K562 (cell line): ENCODE measurements around the gene TMEM72. TPM values are rescaled to one million over a fixed set of nuclear protein-coding genes. Genes with fewer than 3 reads are reported as not detected.

Experiments
- KDM2B ChIP-seq: fragments of 250-450 bp; sonication (Bioruptor Pico); IDR thresholded peaks from 2 replicates; pipeline ENCODE4 v1.8.0; 2021; ENCODE audit warnings: mild to moderate bottlenecking, moderate library complexity
- MNT ChIP-seq, 2 experiments: fragments of 450-650 bp; conservative IDR thresholded peaks; 2 replicates each; pipeline ENCODE4 v1.6.1; 2017; ENCODE audit warnings: mild to moderate bottlenecking in 2 of 2, moderate library complexity in 2 of 2
- NFE2L1 ChIP-seq: fragments of 450-650 bp; IDR thresholded peaks from 2 replicates; pipeline ENCODE4 v1.6.1; 2016; ENCODE audit warnings: missing genetic modification characterization, low read depth, mild to moderate bottlenecking, missing compliant biosample characterization, moderate library complexity, borderline replicate concordance
- PHTF2 ChIP-seq: fragments of 250-450 bp; sonication (Bioruptor Pico); IDR thresholded peaks from 2 replicates; pipeline ENCODE4 v1.5.0; 2021; ENCODE audit warnings: mild to moderate bottlenecking
- SREBF1 ChIP-seq: fragments of 150-350 bp; IDR thresholded peaks from 2 replicates; pipeline ENCODE4 v1.6.1; 2014; ENCODE audit warnings: antibody characterized with exemption, low read depth, low read length, borderline replicate concordance
- THAP12 ChIP-seq: fragments of 250-450 bp; sonication (Bioruptor Pico); IDR thresholded peaks from 2 replicates; pipeline ENCODE4 v1.9.0; 2021; ENCODE audit warnings: mild to moderate bottlenecking, inconsistent platforms
- TSC22D4 ChIP-seq: fragments of 450-650 bp; IDR thresholded peaks from 2 replicates; pipeline ENCODE4 v1.6.1; 2016; ENCODE audit warnings: missing genetic modification characterization, missing biosample characterization, control low read depth
- USF1 ChIP-seq: sonication (generic); formaldehyde crosslinking; IDR thresholded peaks from 2 replicates; pipeline ENCODE4 v1.9.0; 2022; ENCODE audit warnings: mild to moderate bottlenecking, missing genetic modification reagents
- polyA plus RNA-seq, 8 experiments: library from polyadenylated mRNA; depleted of rRNA in 4 of 8; stranded (reverse) in 5 of 8; unstranded in 3 of 8; fragments of >200 nt; fragmentation: Nextera tagmentation in 2 of 8; fragmentation: Illumina TruSeq in 1 of 8; extraction: Ambion mirVana in 2 of 8; extraction: Trizol in 1 of 8; gene quantifications; 2 replicates each; pipeline versions ENCODE4 v1.2.1 to v1.2.3, GENCODE V29; 2011 to 2014; ENCODE audit warnings: inconsistent platforms in 1 of 8, missing spikeins in 1 of 8
- total RNA-seq, 7 experiments: library from RNA; depleted of rRNA in 6 of 7; stranded (reverse); fragments of >200 nt in 6 of 7; fragmentation: Illumina TruSeq in 2 of 7; extraction: Trizol in 2 of 7; gene quantifications; 2 replicates each; pipeline versions ENCODE4 v1.2.1 to v1.2.3, GENCODE V29; 2011 to 2021; ENCODE audit warnings: low replicate concordance in 1 of 7
- TF ChIP-seq, protein P1 (sequence below), 2 experiments: fragments of 450-650 bp; IDR thresholded peaks; 2 replicates each; pipeline ENCODE4 v1.6.1; 2016; ENCODE audit warnings: mild to moderate bottlenecking in 2 of 2, borderline replicate concordance in 1 of 2, low read depth in 1 of 2, moderate library complexity in 1 of 2
- TF ChIP-seq, protein P2 (sequence below): IDR thresholded peaks from 2 replicates; pipeline ENCODE4 v1.6.1; 2014; ENCODE audit warnings: antibody characterized with exemption

The TMEM72 gene
- total and polyA plus RNA-seq, 9 of the 15 experiments (the other 6 are each of a cell fraction or from before 2014, with no cell fraction given): not detected

DNA sequence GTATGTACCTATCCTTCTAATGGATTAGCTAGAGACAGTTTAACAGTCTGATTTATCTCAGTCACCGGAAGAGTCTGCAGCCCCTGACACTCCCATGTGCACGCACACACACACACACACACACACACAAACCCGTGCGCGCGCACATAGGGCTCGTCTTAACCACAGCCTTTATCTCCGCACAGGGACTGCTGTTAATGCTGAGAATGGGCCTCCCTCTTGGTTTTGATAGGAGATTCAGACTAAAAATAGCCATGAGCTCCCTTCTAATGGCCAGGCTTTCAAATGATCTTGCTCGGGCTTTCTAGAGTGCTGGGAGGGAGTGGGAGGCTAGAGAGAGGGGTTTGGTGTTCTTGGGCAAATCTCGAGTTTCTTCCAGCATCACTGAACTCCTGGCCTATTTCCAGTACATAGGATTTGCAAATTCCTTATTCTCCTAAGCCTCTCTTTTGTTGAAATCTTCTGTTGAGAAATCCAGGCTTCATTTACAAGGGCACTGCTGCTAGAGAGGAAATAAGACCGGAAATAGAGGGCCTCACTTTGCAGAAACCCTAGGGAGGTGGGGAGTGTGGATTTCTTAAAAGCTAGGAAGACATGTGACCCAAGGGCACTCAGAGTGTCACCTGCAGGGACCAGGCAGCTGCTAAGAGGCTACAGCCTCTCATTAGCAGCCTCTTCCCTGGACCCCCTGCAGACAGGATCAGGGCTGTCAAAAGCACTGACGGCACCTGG, 2.4 kb downstream of the TMEM72 start (continued):
- TF ChIP-seq, protein P1, sequence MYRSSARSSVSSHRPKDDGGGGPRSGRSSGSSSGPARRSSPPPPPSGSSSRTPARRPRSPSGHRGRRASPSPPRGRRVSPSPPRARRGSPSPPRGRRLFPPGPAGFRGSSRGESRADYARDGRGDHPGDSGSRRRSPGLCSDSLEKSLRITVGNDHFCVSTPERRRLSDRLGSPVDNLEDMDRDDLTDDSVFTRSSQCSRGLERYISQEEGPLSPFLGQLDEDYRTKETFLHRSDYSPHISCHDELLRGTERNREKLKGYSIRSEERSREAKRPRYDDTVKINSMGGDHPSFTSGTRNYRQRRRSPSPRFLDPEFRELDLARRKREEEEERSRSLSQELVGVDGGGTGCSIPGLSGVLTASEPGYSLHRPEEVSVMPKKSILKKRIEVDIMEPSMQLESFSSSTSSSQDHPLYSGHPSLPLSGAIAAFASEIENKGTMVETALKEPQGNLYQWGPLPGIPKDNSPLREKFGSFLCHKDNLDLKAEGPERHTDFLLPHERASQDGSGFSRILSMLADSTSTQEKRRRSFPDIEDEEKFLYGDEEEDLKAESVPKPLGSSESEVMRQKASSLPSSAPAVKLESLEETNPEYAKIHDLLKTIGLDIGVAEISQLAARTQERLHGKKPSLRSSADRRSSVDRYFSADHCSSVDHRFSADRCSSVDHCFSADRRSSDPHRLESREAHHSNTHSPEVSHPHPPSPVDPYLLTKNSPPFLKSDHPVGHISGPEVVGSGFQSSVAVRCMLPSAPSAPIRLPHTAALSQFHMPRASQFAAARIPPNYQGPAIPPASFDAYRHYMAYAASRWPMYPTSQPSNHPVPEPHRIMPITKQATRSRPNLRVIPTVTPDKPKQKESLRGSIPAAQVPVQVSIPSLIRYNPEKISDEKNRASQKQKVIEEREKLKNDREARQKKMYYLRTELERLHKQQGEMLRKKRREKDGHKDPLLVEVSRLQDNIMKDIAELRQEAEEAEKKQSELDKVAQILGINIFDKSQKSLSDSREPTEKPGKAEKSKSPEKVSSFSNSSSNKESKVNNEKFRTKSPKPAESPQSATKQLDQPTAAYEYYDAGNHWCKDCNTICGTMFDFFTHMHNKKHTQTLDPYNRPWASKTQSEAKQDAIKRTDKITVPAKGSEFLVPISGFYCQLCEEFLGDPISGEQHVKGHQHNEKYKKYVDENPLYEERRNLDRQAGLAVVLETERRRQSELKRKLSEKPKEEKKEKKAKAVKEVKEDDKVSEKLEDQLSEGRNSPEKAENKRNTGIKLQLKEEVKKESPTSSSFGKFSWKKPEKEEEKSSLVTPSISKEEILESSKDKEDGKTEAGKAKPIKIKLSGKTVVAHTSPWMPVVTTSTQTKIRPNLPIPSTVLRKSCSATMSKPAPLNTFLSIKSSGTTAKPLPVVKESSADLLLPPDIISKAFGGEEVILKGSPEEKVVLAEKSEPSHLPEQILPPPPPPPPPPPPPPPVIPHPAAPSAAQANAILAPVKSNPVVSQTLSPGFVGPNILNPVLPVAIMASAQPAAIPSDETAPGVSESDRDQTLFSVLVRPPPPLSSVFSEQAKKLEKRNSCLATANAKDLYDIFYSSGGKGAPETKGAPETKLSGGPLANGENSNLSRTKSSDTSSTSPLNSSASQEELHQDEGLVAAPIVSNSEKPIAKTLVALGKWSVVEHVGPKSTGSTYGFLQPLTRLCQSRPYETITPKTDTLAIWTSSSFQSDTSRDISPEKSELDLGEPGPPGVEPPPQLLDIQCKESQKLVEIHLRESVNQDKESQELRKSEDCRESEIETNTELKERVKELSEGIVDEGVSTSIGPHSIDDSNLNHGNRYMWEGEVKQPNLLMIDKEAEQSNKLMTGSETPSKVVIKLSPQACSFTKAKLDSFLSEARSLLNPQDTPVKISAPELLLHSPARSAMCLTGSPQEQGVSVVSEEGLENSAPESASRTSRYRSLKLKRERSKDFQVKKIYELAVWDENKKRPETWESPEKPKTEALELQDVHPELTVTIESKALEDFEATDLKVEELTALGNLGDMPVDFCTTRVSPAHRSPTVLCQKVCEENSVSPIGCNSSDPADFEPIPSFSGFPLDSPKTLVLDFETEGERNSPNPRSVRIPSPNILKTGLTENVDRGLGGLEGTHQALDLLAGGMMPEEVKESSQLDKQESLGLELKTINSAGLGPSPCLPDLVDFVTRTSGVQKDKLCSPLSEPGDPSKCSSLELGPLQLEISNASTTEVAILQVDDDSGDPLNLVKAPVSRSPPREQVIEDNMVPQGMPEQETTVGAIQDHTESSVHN (IDR thresholded peaks at IDR 0.05; ENCODE audit: borderline replicate concordance in 1 of 2, low read depth in 1 of 2): peak in 1 of 2 experiments; percentile 46; a peak in 1 of 4 replicates
- TF ChIP-seq NFE2L1 (tag) (no peak), KDM2B (no peak), PHTF2 (CRISPR knock-in tag) (no peak), THAP12 (CRISPR knock-in tag) (no peak), MNT (conservative IDR thresholded peaks at IDR 0.05) (peak in 1 of 2 experiments; percentile 81; a peak in 3 of 4 replicates), TSC22D4 (tag) (no peak), SREBF1 (no peak), USF1 (CRISPR knock-in tag) (no peak)
- TF ChIP-seq, protein P2, sequence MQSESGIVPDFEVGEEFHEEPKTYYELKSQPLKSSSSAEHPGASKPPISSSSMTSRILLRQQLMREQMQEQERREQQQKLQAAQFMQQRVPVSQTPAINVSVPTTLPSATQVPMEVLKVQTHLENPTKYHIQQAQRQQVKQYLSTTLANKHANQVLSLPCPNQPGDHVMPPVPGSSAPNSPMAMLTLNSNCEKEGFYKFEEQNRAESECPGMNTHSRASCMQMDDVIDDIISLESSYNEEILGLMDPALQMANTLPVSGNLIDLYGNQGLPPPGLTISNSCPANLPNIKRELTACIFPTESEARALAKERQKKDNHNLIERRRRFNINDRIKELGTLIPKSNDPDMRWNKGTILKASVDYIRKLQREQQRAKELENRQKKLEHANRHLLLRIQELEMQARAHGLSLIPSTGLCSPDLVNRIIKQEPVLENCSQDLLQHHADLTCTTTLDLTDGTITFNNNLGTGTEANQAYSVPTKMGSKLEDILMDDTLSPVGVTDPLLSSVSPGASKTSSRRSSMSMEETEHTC: peak; percentile 89
